ENCODE measurements around the gene DIAPH1. TPM values are rescaled to one million over a fixed set of nuclear protein-coding genes. Genes with fewer than 3 reads are reported as not detected.

Gene DIAPH1
- total RNA-seq, 3 donors from 2014 or later, result 58.8 to 64.8 (median 63.6) TPM

DNA sequence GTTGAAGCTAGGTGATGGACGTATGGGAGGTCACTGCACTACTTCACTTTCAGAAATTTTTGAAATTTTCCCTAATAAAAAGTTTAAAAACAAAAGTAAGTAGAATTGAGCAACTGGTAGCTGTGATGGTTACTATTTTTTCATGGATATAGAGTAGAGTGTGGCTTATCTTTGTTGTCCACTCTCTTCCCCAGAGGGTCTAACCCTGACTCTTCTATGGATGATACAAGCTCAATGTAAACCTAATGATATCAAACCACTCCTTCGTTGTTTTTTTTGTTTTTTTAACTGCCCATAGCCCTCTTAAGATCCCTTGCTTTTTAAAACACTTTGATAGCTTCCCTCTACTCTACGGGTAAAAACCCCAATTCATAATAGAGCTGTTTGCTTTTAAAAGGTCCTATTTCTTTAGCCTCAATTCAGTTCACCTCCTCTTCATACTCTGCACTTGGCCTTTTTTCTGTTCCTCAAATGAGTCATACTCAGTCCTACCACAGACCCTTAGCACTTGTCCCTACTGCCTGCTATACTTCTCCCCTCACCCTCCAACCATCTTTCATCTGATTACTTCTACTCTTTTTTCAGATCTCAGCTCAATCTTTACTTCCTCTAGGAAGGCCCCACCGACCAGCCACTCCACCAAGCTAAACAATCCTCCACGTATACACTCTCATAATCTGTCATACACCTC lies 15.2 kb upstream of the DIAPH1 start:
- Histone ChIP-seq H3K4me1 (peaks cover 9 to 19% of the 10 kb centered on the region in 2 donors), H3K4me3 (no peak overlapping the region), H3K27ac (no peak overlapping the region), H3K36me3 (no peaks in the 10 kb centered on the region), H3K9me3 (no peaks in the 10 kb centered on the region), H3K27me3 (no peaks in the 10 kb centered on the region)
- intact Hi-C loops (cut with DNase I; ENCODE audit: low total_unique reads), result no loop called here
- no peak for DNase-seq (ENCODE audit: low spot score in 2 of 2)
- TF ChIP-seq, protein P1, sequence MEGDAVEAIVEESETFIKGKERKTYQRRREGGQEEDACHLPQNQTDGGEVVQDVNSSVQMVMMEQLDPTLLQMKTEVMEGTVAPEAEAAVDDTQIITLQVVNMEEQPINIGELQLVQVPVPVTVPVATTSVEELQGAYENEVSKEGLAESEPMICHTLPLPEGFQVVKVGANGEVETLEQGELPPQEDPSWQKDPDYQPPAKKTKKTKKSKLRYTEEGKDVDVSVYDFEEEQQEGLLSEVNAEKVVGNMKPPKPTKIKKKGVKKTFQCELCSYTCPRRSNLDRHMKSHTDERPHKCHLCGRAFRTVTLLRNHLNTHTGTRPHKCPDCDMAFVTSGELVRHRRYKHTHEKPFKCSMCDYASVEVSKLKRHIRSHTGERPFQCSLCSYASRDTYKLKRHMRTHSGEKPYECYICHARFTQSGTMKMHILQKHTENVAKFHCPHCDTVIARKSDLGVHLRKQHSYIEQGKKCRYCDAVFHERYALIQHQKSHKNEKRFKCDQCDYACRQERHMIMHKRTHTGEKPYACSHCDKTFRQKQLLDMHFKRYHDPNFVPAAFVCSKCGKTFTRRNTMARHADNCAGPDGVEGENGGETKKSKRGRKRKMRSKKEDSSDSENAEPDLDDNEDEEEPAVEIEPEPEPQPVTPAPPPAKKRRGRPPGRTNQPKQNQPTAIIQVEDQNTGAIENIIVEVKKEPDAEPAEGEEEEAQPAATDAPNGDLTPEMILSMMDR (IDR thresholded peaks at IDR 0.05), result no peak

DNA sequence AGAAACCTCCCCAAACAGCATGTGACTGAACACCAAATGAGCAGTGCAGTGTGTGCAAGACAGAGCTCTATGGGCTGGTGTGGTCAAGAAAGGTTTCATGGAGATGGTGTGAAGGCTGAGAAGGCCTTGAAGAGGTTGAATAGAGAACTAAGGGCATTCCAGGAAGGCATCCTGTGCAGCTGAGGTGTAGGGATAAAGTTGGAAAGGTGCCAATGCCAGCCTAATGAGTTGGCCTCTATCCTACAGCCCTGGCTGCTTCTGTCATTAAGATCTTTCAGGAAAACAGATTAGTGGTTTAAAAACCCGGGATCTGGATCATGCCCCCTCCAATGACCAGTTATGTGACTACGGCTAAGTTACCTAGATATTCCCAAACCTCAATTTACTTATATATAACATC lies 13.8 kb upstream of the DIAPH1 start:
- TF ChIP-seq POLR2AphosphoS5 (IDR thresholded peaks at IDR 0.05), result no peak
- no peak for TF ChIP-seq POLR2A (IDR thresholded peaks at IDR 0.05)
- TF ChIP-seq, protein P1 (IDR thresholded peaks at IDR 0.05), result no peak
- H3K4me1 ChIP-seq, result peaks cover 3 to 19% of the 10 kb centered on the region in 2 donors
- no peak overlapping the region for H3K4me3 ChIP-seq
- no peak for DNase-seq (ENCODE audit: low spot score in 2 of 2)
- H3K9me3 ChIP-seq, result no peaks in the 10 kb centered on the region
- H3K36me3 ChIP-seq, result peaks cover 5% of the 10 kb centered on the region
- H3K27me3 ChIP-seq, result no peaks in the 10 kb centered on the region
- intact Hi-C loops (cut with DNase I; ENCODE audit: low total_unique reads), result no loop called here
- no peak overlapping the region for H3K27ac ChIP-seq

DNA sequence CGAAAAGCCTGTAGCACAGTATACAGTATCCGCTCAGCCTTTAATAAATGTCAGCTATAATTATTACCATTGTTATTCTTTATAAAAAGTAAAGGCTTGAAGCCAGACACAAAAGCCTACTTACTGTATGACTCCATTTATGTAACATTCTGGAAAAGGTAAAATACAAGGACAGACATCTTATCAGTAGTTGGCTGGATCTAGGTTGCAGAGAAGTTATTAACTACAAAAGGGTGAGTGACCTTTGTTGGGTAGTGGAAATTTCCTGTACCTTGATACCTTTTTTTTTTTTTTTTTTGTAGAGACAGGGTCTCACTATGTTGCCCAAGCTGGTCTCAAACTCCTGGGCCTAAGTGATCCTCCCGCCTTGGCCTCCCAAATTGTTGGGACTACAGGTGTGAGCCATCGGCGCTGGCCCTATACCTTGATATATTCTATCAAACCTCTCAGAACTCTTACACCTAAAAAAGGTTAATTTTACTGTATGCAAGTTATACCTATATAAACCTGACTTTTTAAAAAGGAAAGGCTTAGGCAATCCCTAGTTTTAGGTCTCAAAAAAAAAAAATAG lies 11.9 kb upstream of the DIAPH1 start:
- H3K27me3 ChIP-seq, result no peaks in the 10 kb centered on the region
- H3K4me3 ChIP-seq, result no peak overlapping the region
- peaks cover 0 to 15% of the 10 kb centered on the region in 2 donors for H3K4me1 ChIP-seq
- no peaks in the 10 kb centered on the region for H3K9me3 ChIP-seq
- intact Hi-C loops (cut with DNase I; ENCODE audit: low total_unique reads), result no loop called here
- H3K36me3 ChIP-seq, result peaks cover 5% of the 10 kb centered on the region
- H3K27ac ChIP-seq, result no peak overlapping the region
- TF ChIP-seq POLR2AphosphoS5 (IDR thresholded peaks at IDR 0.05), result no peak
- TF ChIP-seq, protein P1 (IDR thresholded peaks at IDR 0.05), result no peak
- no peak for TF ChIP-seq POLR2A (IDR thresholded peaks at IDR 0.05)
- DNase-seq (ENCODE audit: low spot score in 2 of 2), result no peak

DNA sequence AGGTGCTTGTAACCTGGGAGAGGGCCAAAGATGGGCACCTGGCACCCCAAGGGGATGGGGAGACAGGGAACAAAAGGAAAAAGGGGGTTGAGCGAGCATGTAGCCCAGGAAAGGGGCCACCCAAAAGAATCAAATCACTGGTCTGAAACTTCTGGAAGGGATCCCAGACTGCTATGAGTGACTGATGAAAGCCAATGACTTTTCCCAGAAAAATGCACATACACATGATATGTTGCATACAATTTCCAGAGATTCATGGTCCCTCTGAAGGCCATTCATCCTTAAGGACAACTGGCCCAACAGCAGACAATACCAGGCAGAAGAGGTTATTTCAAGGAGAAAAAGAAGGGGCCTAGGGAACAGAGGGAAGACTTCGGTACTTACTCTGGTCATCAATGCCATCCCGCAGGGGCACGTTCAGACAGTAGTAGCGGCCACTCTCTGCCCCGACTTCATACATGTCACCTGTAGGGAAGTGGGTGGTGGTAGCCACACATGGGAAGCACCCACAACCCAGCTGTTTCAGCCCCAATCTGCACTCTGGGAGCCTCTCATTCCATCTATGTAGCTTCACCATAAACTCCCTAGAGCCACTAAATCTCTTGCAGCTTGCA lies 9.5 kb upstream of the DIAPH1 start:
- no peak overlapping the region for H3K4me3 ChIP-seq
- no peaks in the 10 kb centered on the region for H3K27me3 ChIP-seq
- no peak overlapping the region for H3K27ac ChIP-seq
- peaks cover 5% of the 10 kb centered on the region for H3K36me3 ChIP-seq
- no peaks in the 10 kb centered on the region for H3K4me1 ChIP-seq
- DNase-seq (ENCODE audit: low spot score in 2 of 2), result no peak
- H3K9me3 ChIP-seq, result no peaks in the 10 kb centered on the region
- TF ChIP-seq, protein P1 (IDR thresholded peaks at IDR 0.05), result no peak
- TF ChIP-seq POLR2A (IDR thresholded peaks at IDR 0.05) (no peak), POLR2AphosphoS5 (IDR thresholded peaks at IDR 0.05) (no peak)
- intact Hi-C loops (cut with DNase I; ENCODE audit: low total_unique reads), result no loop called here

DNA sequence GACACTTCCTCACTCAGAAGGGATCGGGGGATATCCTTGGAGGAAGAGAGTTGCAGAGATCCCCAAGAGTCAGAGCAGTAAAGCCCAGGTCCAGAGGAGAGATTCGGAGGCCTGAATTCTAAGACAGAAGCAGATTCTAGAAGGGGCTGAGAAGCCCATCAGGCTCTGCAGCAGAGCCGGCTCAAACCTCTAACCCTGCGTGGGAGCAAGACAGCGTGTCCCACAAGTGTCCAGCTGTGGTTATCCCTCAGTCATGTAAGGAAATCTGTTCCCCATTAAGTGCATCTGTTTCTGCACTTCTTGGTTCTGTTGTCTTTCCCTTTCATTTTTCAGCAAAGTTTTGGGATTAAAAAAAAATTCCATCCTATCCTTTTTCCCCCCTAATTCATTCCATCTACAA lies 4.8 kb upstream of the DIAPH1 start:
- Histone ChIP-seq H3K4me3 (no peak overlapping the region), H3K4me1 (no peaks in the 10 kb centered on the region), H3K27ac (peak overlapping the region in 1 of 2 donors; percentile 9), H3K36me3 (peaks cover 10% of the 10 kb centered on the region), H3K9me3 (no peaks in the 10 kb centered on the region), H3K27me3 (no peaks in the 10 kb centered on the region)
- DNase-seq (ENCODE audit: low spot score in 2 of 2), result no peak
- TF ChIP-seq POLR2AphosphoS5 (IDR thresholded peaks at IDR 0.05) (no peak), POLR2A (IDR thresholded peaks at IDR 0.05) (no peak)
- TF ChIP-seq, protein P1 (IDR thresholded peaks at IDR 0.05), result no peak
- intact Hi-C loops (cut with DNase I; ENCODE audit: low total_unique reads), result no loop called here

All from breast epithelium (tissue), 4 donors.